Measurements from ENCODE around the gene TRPM7.
"Not testable (repeated sequence)": the region's sequence is repeated elsewhere in the genome, so short reads cannot be mapped to it uniquely, and the experiment has no call there.

TRPM7 gene

GRCh38 chr15:50624616-50625168 is 61.9 kb downstream of the TRPM7 start:
- no peak for DNase-seq
- Histone ChIP-seq H3K4me3 (ENCODE audit: low read depth, low read length) (no peak overlapping the region), H3K27me3 (replicated peaks) (no peaks in the 10 kb centered on the region), H3K36me3 (replicated peaks) (peaks cover 8% of the 10 kb centered on the region), H3K27ac (no peak overlapping the region)
- no peak for TF ChIP-seq CTCF (IDR thresholded peaks at IDR 0.05; ENCODE audit: low read depth, low read length, missing control alignments)
- in situ Hi-C loops (cut with HindIII; ENCODE audit: low pct_ligation_motif_present, low sequenced_read_pairs) = no loop called here

- in situ Hi-C loops (cut with HindIII; ENCODE audit: low pct_ligation_motif_present, low sequenced_read_pairs); H3K36me3 ChIP-seq (replicated peaks); H3K4me3 ChIP-seq (ENCODE audit: low read depth, low read length); H3K27ac ChIP-seq; H3K27me3 ChIP-seq (replicated peaks): not testable (repeated sequence)
- TF ChIP-seq CTCF (IDR thresholded peaks at IDR 0.05; ENCODE audit: low read depth, low read length, missing control alignments) = peak; percentile 27
- DNase-seq = peak; percentile 1
Measured at GRCh38 chr15:50622361-50622943, 64.1 kb downstream of the TRPM7 start.

- in situ Hi-C loops (cut with HindIII; ENCODE audit: low pct_ligation_motif_present, low sequenced_read_pairs); H3K27ac ChIP-seq; H3K27me3 ChIP-seq (replicated peaks); DNase-seq; H3K4me3 ChIP-seq (ENCODE audit: low read depth, low read length): not testable (repeated sequence)
- H3K36me3 ChIP-seq (replicated peaks) = peaks cover 11% of the 10 kb centered on the region
Measured at GRCh38 chr15:50616960-50617359, 69.6 kb downstream of the TRPM7 start.

GRCh38 chr15:50616554-50616953 is 70.0 kb downstream of the TRPM7 start:
- in situ Hi-C loops (cut with HindIII; ENCODE audit: low pct_ligation_motif_present, low sequenced_read_pairs); H3K4me3 ChIP-seq (ENCODE audit: low read depth, low read length); DNase-seq; H3K27me3 ChIP-seq (replicated peaks); H3K27ac ChIP-seq: not testable (repeated sequence)
- H3K36me3 ChIP-seq (replicated peaks) = peaks cover 13% of the 10 kb centered on the region

- no peak for DNase-seq
- in situ Hi-C loops (cut with HindIII; ENCODE audit: low pct_ligation_motif_present, low sequenced_read_pairs) = no loop called here
- Histone ChIP-seq H3K36me3 (replicated peaks) (peaks cover 15% of the 10 kb centered on the region), H3K27me3 (replicated peaks) (no peaks in the 10 kb centered on the region), H3K27ac (no peak overlapping the region), H3K4me3 (ENCODE audit: low read depth, low read length) (no peak overlapping the region)
- TF ChIP-seq CTCF (IDR thresholded peaks at IDR 0.05; ENCODE audit: low read depth, low read length, missing control alignments) = no peak
Measured at GRCh38 chr15:50613600-50613999, 73.0 kb downstream of the TRPM7 start.

- H3K36me3 ChIP-seq (replicated peaks) = peaks cover 26% of the 10 kb centered on the region
- no peak overlapping the region for H3K4me3 ChIP-seq (ENCODE audit: low read depth, low read length)
- in situ Hi-C loops (cut with HindIII; ENCODE audit: low pct_ligation_motif_present, low sequenced_read_pairs) = no loop called here
- DNase-seq = no peak
- H3K27me3 ChIP-seq (replicated peaks) = no peaks in the 10 kb centered on the region
- no peak overlapping the region for H3K27ac ChIP-seq
- TF ChIP-seq CTCF (IDR thresholded peaks at IDR 0.05; ENCODE audit: low read depth, low read length, missing control alignments) = no peak
Measured at GRCh38 chr15:50607129-50607528, 79.5 kb downstream of the TRPM7 start.

GRCh38 chr15:50605462-50605861 is 81.1 kb downstream of the TRPM7 start:
- DNase-seq = no peak
- no peak for TF ChIP-seq CTCF (IDR thresholded peaks at IDR 0.05; ENCODE audit: low read depth, low read length, missing control alignments)
- Histone ChIP-seq H3K4me3 (ENCODE audit: low read depth, low read length) (no peak overlapping the region), H3K27ac (no peak overlapping the region), H3K27me3 (replicated peaks) (no peaks in the 10 kb centered on the region), H3K36me3 (replicated peaks) (peaks cover 25% of the 10 kb centered on the region)
- in situ Hi-C loops (cut with HindIII; ENCODE audit: low pct_ligation_motif_present, low sequenced_read_pairs) = no loop called here

GRCh38 chr15:50602028-50602427 is 84.6 kb downstream of the TRPM7 start:
- in situ Hi-C loops (cut with HindIII; ENCODE audit: low pct_ligation_motif_present, low sequenced_read_pairs); H3K27me3 ChIP-seq (replicated peaks); H3K4me3 ChIP-seq (ENCODE audit: low read depth, low read length); DNase-seq; H3K27ac ChIP-seq: not testable (repeated sequence)
- H3K36me3 ChIP-seq (replicated peaks) = peaks cover 16% of the 10 kb centered on the region

Data from brain microvascular endothelial cell (primary cell).